GM19351 (cell line): ENCODE results near the gene SRMS.
"Not testable (repeated sequence)": the region's sequence is repeated elsewhere in the genome, so short reads cannot be mapped to it uniquely, and the experiment has no call there.

Experiments
- ATAC-seq: cut with Tn5 transposase; IDR thresholded peaks from one replicate; pipeline ENCODE4 v1.9.1; 2021; ENCODE audit warnings: mild to moderate bottlenecking, moderate library complexity; ENCODE audit not compliant: unreplicated experiment

The SRMS gene

DNA sequence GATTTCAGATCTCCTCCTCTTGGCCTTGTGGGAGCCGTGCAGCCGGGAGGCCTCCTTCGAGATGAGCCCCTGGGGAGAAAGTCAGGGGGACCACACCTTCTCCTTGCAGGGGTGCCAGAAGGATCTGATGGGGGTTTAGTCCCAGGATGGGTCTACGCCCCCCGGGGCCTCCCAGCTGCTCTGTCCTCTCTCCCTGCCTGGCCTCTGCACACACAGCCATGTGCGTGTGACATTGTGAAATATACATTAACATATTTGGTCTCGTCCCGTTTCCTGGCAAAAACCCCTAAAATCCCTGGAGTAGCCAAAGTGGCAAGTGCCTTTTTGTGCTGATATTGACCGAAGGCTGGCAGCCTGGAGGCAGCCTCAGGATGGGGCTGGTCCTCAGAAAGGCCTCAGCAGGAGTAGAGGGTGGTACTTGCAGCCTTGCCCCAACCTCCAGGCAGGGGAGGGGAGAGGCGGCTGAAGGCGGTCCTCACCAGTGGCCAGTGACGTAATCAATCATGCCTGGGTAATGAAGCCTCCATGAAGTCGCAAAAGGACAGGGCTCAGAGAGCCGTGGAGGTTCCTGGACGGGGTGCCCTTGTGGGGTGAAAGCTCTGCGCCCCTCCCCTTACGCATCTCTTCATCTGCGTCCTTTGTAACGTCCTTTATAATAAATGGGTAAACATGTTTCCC, 31.6 kb upstream of the SRMS start:
- ATAC-seq: no peak

DNA sequence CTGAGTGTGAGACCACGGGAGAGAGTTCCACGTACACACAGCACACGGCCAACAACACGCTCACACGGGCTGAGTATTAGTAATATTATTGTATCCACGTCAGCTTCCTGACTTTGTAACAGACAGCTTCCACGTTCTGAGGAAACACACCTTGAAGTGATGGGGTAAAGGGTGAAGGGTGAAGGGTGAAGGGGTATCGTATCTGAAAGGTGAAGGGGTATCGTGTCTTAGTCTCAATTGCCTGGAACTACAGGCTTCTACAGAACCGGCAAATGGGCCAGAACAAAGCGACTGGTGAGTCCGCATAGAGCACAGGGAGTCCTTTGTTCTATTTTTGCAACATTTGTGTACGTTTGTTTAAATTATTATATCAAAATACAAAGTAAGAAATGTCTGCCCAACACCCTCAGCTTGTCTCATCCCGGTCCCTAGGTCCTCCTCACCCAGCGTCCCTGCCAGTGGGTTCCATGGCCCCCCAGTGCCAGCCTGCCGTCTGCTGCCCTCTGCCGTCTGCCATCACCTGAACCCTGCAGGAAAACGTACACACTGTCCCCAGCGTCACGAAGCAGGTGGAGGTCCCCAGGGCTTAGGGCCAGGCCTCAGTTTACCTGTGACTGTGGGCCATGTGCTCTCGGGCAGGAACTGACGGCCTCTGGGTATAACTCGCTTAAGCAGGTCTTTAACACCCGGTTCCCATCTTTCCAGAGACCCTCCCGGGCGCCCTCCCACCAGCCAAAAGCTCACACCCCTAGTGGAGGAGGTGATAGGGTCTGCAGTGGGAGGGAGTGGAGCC, 30.9 kb upstream of the SRMS start:
- ATAC-seq: no peak

DNA sequence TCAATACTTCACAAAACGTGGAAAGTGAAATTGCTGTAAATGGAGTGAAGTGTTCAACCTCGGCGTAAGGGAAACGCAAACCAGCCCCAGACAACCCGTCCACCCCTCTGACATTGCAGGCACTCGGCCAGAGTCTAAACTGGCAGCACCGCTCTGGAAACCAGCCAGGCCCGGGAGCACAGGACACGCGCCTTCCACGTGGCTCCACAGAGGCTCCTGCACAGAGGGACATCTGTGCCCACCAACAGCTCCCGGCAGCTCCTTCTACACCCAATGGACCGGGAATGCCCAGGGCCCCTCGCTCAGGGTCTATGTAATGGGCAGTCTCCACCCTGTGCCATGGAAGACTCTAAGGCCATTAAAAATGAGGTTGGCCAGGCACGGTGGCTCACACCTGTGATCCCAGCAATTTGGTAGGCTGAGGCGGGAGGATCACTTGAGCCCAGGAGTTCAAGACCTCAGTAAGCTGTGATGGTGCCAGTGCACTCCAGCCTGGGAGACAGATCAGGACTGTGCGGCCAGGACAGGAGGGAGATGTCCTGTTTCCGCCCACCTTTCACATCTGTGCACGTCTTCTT, 29.9 kb upstream of the SRMS start:
- no peak for ATAC-seq

DNA sequence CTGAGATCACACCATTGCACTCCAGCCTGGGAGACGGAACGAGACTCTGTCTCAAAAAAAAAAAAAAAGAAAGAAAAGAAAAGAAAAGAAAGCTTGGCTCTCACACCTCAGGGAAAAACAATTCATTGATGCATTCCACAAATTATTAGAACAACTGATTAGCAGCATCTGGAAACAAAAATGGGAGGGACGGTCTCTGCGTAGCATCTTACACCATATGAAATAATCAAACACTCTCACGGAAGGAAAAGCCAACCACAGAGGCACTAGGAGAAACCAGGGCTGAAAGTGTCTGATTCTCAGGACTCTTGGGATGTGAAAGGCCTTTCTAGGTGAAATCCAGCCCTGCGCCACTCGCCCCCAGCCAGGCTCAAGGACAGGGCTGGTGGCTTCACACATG, 28.8 kb upstream of the SRMS start:
- ATAC-seq: no peak

DNA sequence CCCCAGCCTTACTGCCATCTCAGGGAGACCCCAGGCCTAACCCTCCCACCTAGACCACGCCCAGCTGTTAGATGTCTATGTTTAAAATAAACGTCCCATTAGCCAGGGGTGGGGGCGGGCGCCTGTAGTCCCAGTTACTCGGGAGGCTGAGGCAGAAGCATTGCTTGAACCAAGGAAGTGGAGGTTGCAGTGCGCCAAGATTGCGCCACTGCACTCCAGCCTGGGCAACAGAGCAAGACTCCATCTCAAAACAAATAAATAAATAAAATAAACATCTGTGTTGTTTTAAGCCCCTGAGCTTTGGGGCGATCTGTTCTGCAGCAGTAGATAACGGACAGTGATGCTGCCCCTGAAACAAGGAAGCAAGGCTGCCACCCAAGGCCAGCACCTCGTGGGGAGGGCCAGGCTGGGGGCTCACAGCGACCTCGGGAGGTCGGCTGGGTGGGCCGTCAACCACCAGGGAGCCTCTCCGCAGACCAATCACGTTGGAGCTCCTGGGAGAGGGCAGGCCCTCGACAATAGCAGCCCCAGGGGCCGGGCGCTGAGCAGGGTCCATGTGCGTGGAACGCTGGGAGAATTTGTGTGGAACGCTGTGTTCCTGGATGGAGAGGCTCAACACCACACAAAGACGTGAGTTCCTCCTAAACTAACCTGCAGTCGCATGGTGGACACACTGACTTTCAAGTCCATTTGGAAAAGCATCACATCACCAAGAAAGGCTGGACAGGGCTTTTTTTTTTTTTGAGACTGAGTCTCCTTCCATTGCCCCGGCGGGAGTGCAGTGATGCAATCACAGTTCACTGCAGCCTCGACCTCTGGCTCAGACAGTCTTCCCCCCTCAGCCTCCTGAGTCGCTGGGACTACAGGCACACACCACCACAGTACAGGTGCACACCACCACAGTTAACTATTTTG, 27.5 kb upstream of the SRMS start:
- ATAC-seq: no peak

DNA sequence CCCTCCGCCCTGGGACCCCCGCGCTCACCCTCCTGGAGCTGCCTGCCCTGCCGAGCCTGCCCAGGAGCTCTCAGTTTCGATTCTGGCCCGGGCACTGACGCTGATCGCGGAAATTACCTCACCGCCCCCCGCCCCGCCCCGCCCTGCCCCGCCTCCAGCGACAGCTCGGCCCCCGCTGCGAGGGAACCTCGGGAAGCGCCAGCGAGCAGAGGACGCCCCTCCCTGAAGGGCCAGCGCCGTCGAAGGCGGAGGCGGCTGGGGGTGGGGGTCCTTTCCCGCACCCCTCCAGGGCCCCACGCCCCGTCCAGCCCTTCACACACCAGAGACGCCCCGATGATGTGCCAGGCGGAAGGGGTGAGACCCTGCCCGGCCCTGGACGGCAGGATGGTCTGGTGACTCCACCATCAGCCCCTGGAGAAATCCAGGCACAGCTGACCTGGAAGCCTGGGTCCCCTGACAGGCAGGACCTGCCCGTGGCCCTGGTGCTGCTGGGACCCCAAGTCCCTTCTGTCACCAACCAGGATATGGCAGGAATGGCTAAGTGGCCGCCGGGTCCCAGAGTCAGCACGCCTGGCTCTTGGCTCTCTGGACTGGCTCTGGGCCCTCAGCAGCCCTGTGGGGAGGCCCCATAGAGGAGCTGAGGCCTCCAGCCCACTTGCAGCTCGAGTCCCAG, 26.7 kb upstream of the SRMS start, which contains the start of gene HELZ2:
TSS of gene HELZ2 (minus strand) at position 84 of the 673 bp plus-strand sequence. CDS start 1,854 bp downstream, outside the sequence.
- ATAC-seq: no peak

DNA sequence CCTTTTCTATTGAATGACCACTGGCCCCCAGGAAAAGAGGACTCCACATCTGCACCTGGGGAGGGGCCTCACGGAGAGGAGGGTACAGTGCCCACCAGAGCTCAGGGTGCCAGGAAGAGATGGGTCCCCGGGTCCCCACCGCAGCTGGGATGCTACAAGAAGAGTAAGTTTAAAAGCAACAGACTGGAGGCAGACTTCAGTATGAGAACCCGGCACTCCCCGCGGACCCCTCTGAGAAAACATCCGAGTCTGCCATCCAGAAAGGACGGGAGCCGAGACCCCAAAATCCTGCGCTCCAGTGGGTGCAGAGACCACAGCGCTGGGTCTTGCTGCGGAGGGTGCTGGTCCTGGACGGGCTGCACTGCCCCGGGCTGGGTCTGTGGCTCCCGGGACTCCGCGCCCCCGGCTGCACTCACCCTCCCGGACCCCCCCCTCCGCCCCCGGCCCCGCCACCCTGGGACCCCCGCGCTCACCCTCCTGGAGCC, 26.1 kb upstream of the SRMS start:
- ATAC-seq: no peak

DNA sequence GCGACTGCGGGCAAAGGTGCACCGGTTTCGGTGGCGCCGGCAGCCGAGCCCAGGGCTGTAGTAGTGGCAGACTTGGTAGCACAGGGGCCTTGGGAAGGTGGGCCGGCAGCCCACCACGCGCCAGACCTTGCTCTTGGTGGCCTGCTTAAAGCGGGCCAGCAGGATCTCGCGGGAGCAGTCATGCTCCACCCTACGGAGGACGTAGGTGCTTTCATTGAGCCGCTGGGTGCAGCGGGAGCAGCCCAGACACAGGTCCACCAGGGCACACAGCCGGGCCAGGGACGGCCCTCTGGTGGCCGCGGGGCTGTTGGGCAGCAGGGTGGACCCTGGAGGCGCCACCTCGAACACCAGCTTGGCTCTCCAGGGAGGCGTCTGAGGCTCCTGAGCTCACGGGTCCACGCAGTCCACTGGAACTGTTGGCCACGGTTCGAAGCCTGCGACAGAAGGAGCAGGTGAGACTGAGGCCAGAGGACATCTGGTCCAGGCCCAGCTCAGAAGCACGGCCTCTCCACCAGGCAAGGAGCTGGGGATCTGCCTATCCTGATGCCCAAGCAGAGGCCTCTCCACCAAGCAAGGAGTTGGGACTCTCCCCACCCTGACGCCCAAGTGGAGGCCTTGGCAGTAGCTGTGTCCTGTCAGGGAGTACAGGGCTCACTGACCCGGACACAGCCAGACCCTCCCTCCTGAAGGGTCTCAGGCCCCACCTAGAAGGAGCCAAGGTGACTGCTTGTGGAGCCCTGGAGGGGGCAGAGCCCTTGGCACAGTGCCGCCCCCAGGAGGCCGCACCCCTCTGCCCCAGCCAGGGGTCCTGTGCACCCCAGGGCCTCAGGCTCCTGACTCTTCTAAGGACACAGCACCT, 25.5 kb upstream of the SRMS start:
- ATAC-seq: no peak

DNA sequence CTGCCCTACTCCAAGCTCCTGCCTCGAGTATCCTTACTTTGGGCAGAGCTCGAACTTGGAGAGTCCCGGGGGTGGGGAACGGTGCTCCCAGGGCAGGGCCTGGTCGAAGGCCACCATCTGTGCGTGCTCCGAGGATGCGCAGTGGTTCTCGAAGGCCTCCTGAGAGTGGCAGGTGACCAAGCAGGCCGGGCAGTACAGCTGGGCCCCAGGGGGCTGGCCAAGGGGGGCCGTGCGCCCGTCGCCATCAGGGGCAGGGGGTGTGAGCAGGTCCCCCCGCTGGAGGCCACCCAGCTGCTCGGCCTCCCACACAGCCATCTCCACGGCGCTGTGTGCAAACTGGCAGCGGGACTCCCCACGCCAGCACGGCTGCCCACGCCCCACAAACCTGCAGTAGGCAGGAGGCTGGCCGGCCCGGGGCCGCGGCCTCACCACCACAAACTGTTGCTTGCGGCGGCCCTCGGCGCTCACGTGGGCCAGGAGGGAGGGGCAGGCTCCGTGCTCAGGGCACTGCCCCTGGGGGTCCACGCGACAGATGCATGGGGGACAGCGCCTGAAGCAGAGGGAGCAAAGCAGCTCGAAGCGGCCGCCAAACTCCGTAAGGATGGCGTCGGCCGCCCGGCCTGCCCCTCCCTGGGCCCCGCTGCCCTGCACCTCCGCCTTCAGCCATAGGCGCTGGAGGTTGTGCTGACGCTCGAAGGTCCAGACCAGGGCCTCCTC, 24.7 kb upstream of the SRMS start:
- no peak for ATAC-seq

DNA sequence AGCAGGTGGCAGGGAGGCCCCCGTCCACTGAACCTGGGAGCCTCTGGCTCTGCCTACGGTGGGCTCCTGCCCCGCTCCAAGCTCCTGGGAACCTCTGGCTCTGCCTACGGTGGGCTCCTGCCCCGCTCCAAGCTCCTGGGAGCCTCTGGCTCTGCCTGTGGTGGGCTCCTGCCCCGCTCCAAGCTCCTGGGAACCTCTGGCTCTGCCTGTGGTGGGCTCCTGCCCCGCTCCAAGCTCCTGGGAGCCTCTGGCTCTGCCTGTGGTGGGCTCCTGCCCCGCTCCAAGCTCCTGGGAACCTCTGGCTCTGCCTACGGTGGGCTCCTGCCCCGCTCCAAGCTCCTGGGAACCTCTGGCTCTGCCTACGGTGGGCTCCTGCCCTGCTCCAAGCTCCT, 23.5 kb upstream of the SRMS start:
- ATAC-seq: not testable (repeated sequence)

DNA sequence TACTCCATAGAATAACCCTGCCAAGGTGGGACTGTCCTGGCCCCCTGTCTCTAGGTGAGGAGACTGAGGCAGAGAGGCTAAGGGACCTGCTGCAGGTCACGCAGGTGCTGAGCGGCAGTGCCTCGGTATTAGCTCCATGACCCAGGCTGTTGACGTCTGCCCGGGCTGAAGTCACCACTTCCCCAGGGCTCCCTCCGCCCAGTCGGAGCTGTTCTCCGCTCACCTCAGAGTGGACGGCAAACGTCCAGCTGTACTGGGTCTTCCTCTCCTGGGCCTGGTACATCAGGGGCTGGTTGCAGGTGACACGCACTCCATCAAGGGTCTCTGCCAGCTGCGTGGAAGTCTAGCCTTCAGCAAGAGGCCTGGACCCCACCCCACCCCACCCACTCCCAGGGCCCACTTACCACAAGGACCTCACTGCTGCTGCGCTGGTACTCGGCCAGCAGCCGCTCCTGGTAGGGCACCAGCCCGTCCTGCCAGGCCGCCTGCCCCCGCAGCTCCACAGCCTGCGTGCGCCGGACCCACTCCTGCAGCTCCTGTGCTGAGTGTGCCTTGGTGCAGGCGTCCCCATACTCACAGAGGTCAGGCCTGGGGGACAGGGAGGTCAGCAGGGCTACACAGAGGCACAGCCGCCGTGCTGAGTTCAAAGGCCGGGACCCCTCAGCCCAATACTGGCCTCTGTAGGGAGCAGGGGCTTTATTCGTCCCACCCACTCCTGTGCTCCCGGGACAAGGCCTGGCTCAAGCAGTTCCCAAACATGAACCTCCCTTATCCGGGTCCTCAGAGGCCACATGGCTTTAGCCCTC, 22.9 kb upstream of the SRMS start:
- no peak for ATAC-seq

DNA sequence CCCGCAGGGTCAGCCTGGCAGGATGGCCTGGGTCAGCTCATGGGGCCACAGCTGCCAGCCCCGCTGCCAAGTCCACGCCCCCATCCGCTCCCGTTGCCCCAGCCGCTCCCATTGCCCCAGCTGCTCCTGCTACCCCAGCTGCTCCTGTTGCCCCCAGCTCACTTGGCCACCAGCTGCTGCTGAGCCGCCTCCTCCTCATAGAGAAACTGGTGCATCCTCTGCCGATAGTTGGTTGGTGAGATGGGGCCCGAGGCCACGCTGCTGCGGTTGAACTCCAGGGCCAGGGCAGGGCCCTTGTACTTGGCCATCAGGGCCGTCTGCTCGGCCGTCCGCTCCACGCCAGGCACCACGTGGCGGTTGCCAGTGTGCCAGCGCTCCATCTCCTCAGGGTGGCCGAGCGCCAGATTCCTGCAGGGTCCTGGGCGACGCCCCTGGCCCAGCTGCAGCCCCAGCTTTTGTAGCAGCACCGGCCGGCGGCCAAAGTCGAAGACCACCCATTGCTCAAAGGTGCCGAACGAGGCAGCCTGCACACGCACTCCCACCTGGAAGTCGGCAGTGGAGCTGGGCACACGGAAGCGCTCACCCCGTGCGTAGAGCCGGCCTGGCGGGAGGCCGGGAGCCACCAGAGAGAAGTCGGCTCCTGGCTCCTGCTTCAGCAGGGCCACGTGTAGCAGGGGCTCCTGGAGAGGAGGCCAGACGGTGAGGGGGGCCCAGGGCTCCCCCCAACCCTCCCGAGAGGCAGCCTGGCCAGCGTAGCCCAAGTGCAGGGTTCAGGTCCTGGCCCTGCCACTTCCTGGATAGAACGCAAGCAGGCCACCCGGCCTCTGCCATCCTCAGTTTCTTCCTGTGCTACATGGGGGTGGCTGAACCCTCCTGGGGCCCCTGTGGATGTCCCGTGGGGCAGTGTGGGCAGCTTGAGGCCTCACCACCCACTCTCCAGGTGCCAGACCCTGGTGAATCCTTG, 21.7 kb upstream of the SRMS start:
- no peak for ATAC-seq

DNA sequence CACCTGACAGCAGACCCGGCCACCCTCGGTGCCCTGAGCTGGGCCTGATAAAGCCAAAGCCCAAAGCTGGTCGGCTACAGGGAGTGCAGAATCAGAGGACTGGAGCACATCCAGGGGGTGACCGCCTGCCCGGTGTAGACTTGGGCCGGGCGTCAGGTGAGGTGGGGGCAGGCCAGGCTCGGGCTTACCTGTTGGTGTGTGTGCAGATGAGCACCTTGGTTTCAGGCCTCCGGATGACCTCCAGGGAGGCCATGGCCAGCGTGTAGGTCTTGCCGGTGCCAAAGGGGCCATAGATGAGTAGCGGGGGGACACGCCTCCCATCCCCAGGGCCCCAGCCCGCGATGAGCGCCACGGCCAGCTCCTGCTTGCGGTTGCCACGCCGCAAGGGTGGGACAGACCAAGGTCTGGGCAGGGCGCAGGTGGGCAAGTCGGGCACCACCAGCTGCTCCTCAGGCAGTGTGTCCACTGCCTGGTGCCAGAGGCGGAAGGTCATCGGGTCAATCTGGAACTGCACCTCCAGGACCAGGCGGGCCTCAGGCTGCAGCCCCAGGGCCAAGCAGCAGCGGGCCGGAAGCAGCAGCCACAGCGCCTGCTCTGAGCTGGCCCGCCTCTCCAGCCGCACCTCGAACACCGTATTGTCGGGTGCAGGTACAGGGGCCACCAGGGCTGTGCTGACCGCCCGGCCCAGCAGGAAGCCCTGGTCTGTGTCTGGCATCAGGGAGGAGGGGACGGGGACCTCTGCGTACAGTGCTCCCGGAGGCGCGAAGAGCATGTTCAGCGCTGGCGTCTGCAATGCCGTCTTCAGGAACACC, 20.8 kb upstream of the SRMS start:
- no peak for ATAC-seq

DNA sequence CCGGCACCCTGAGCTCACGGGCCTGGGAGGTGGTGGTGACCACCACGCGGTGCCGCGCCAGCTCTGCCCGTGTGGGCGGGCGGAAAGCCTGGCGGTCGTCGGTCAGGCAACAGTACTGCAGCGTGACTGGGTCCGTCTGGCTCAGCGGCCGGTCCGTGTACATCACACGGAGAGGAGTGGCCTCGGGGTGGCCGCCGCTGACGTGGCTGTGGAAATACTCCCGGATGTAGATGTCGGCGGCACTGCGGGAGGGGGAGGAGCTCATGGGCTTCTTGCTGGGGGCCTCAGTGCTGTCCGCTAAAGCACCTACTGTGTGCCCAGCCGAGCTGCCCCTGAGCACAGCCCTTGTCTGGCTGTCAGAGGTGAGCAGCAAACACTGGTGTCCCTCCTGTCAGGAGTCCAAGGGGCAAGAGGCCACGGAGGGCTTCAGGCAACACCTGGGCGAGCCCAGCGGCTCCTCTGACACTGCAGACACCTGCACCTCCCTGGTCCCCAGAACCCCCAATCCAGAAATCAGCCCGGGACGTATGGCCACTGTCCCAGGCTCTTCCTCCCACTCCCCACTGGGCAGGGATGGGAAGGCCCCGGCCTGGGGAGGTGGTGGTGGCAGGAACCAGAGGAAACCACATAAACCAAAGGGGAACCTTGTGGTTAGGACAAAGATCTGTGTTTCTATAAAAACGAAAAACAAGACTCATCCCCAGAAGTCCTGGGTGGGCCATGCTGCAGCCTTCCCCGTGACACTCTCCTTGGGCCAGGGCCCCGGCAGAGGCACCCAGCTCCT, 20.0 kb upstream of the SRMS start:
- ATAC-seq: peak; percentile 63

DNA sequence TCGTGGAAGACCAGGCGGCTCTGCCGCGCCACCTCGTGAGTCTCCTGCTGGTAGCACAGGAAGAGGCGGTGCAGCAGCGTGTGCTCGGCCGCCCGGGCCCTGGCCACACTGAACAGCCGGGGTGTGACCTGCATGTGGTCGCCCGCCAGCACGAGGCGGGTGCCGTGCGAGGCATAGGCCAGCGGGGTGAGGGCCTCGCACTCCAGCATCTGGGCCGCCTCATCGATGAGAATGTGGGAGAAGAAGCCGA, 19.5 kb upstream of the SRMS start:
- peak; percentile 2 for ATAC-seq
